HFFc6 (cell line): ENCODE data around the gene TMEM185A. TPM values are rescaled to one million over a fixed set of nuclear protein-coding genes. Genes with fewer than 3 reads are reported as not detected.

Experiments
- total RNA-seq, 6 experiments: library from RNA; stranded (reverse); fragmentation: NEBNext Ultra II Directional; extraction: Animal tissue kit (Norgen Biotek cat#: 25700); gene quantifications; 2 replicates in 1 of 6; 3 replicates in 5 of 6; pipeline ENCODE4 v1.2.3, GENCODE V29; 2021

Gene TMEM185A
- total RNA-seq, 6 experiments from 2014 or later, result 14.7 to 19.8 (median 16.4) TPM

Other genes starting within 250 kb of the TMEM185A start
- 10 to 100 TPM; 38.4 to 70.9 (median 55.1) TPM for gene IDS, start 126.5 kb downstream of the TMEM185A start, total RNA-seq
- gene EOLA1, start 90.8 kb downstream of the TMEM185A start, total RNA-seq, result 10 to 100 TPM; 11.3 to 15.4 (median 13.6) TPM
- not detected for gene HSFX3, start 81.9 kb downstream of the TMEM185A start, total RNA-seq
- gene MAGEA9B, start 44.3 kb downstream of the TMEM185A start, total RNA-seq, result not detected
- under 1 TPM in 2 of 6 experiments, not detected in 4; 0.34 to 0.35 TPM for gene HSFX2, start 36.5 kb downstream of the TMEM185A start, total RNA-seq
- gene MAGEA11, start 80.3 kb upstream of the TMEM185A start, total RNA-seq, result under 1 TPM in 4 of 6 experiments, not detected in 2; 0.16 to 0.23 (median 0.20) TPM
- gene HSFX1, start 142.3 kb upstream of the TMEM185A start, total RNA-seq, result under 1 TPM; 0.26 to 0.88 (median 0.33) TPM
- gene MAGEA9, start 150.1 kb upstream of the TMEM185A start, total RNA-seq, result not detected
- gene MAGEA8, start 249.4 kb upstream of the TMEM185A start, total RNA-seq, result not detected